CD4-positive, alpha-beta memory T cell (primary cell): ENCODE data around the gene FAM118B. TPM values are rescaled to one million over a fixed set of nuclear protein-coding genes. Genes with fewer than 3 reads are reported as not detected.

ENCODE experiments used
- CTCF ChIA-PET: fragments of 350-600 bp; sonication (Branson Sonifier 250); formaldehyde crosslinking; loops from one replicate; lab custom pipeline; 2021; ENCODE audit warnings: inconsistent platforms; ENCODE audit not compliant: partially characterized antibody; lab: Charles Lee
- POLR2A ChIA-PET: fragments of 350-600 bp; sonication (Branson Sonifier 250); formaldehyde crosslinking; loops from one replicate; lab custom pipeline; 2021; ENCODE audit not compliant: partially characterized antibody; lab: Charles Lee
- DNase-seq, 5 donors: peaks; one replicate each; pipeline versions ENCODE4 v3.0.0 to v3.0.0-alpha.2; 2020 to 2022; ENCODE audit warnings: mixed read lengths in 1 of 5
- H3K27ac ChIP-seq: one replicate; pipeline ENCODE4 v1.7.0; 2013; ENCODE audit warnings: low read depth, low read length
- H3K27me3 ChIP-seq: 2 replicates; pipeline ENCODE4 v1.7.0; 2013; ENCODE audit warnings: mild to moderate bottlenecking, low read length, moderate library complexity; ENCODE audit not compliant: insufficient read depth
- H3K36me3 ChIP-seq: 2 replicates; pipeline ENCODE4 v1.7.0; 2013; ENCODE audit warnings: mild to moderate bottlenecking, low read length, moderate library complexity; ENCODE audit not compliant: insufficient read depth
- H3K4me1 ChIP-seq: 2 replicates; pipeline ENCODE4 v1.7.0; 2013; ENCODE audit warnings: mild to moderate bottlenecking, low read length, moderate library complexity; ENCODE audit not compliant: insufficient read depth
- H3K4me3 ChIP-seq, 2 donors: one replicate each; pipeline ENCODE4 v1.7.0; 2013; ENCODE audit warnings: low read length in 2 of 2, mild to moderate bottlenecking in 1 of 2
- H3K9me3 ChIP-seq, 2 donors: one replicate each; pipeline ENCODE4 v1.7.0; 2013; ENCODE audit warnings: low read length in 2 of 2, control low read depth in 1 of 2; ENCODE audit not compliant: control insufficient read depth in 1 of 2
- H3K27ac Mint-ChIP-seq, 7 donors: one replicate each; pipeline ENCODE4 v1.8.0; 2020 to 2021; ENCODE audit warnings: mixed read lengths in 7 of 7, mild to moderate bottlenecking in 6 of 7, inconsistent platforms in 3 of 7, moderate library complexity in 3 of 7
- H3K27me3 Mint-ChIP-seq, 2 donors: one replicate each; pipeline ENCODE4 v1.8.0; 2020 to 2021; ENCODE audit warnings: mixed read lengths in 2 of 2
- H3K36me3 Mint-ChIP-seq, 2 donors: one replicate each; pipeline ENCODE4 v1.8.0; 2020 to 2021; ENCODE audit warnings: mixed read lengths in 2 of 2, inconsistent platforms in 1 of 2, mild to moderate bottlenecking in 1 of 2
- H3K4me1 Mint-ChIP-seq, 4 donors: one replicate each; pipeline ENCODE4 v1.8.0; 2020 to 2021; ENCODE audit warnings: mixed read lengths in 4 of 4, mild to moderate bottlenecking in 1 of 4
- H3K4me3 Mint-ChIP-seq, 8 donors: one replicate each; pipeline ENCODE4 v1.8.0; 2020 to 2021; ENCODE audit warnings: mixed read lengths in 8 of 8, mild to moderate bottlenecking in 7 of 8, moderate library complexity in 6 of 8, inconsistent platforms in 3 of 8
- H3K9me3 Mint-ChIP-seq, 8 donors: one replicate each; pipeline ENCODE4 v1.8.0; 2020 to 2021; ENCODE audit warnings: mixed read lengths in 8 of 8, mild to moderate bottlenecking in 5 of 8, inconsistent platforms in 3 of 8, moderate library complexity in 1 of 8
- intact Hi-C: fragments of 100-400 bp; cut with micrococcal nuclease; formaldehyde crosslinking; loops from one replicate; pipeline ENCODE4 v1.15.1; 2023
- polyA plus RNA-seq, 2 donors: library from polyadenylated mRNA; unstranded; fragments of 300-500 nt; fragmentation: Illumina TruSeq; gene quantifications; one replicate each; pipeline ENCODE4 v1.2.3, GENCODE V29; 2021
- total RNA-seq, 2 experiments: library from RNA; stranded (reverse); gene quantifications; one replicate each; pipeline ENCODE4 v1.2.3, GENCODE V29; 2021

The FAM118B gene
- total and polyA plus RNA-seq, 4 experiments from 2014 or later = 8.4 to 13.7 (median 12.9) TPM

- no peak overlapping the region for H3K4me3 ChIP-seq
- no peak for DNase-seq
- H3K27me3 ChIP-seq = no peaks in the 10 kb centered on the region
- Mint-ChIP-seq H3K4me3 (no peak overlapping the region), H3K9me3 (no peaks in the 10 kb centered on the region), H3K4me1 (peaks cover 0 to 2% (median 0%) of the 10 kb centered on the region in 4 donors), H3K27ac (peak overlapping the region in 4 of 7 donors; percentile 8 to 75 (median 27)), H3K27me3 (no peaks in the 10 kb centered on the region), H3K36me3 (peaks cover 7 to 36% of the 10 kb centered on the region in 2 donors)
- H3K27ac ChIP-seq = no peak overlapping the region
- no peaks in the 10 kb centered on the region for H3K9me3 ChIP-seq
- ChIA-PET POLR2A (interaction anchor here (0.6 kb wide), 2 partner anchors 35 to 69 kb away, joined by 3 read pairs; no protein-coding TSS in a partner anchor), CTCF (interaction anchor here (0.5 kb wide), 1 partner anchor 353 kb away, joined by 3 read pairs; no protein-coding TSS in a partner anchor)
- no peaks in the 10 kb centered on the region for H3K4me1 ChIP-seq
- H3K36me3 ChIP-seq = peaks cover 3% of the 10 kb centered on the region
- intact Hi-C loops = no loop called here
These were observed 45.6 kb downstream of the FAM118B start for GRCh38 chr11:126257144-126257543.

- POLR2A ChIA-PET = interaction anchor here (0.6 to 1.5 kb wide), 2 partner anchors 24 to 35 kb away, joined by 3 read pairs; no protein-coding TSS in a partner anchor
- H3K27ac Mint-ChIP-seq = peak overlapping the region in 1 of 7 donors; percentile 43
These were observed 46.2 kb downstream of the FAM118B start for GRCh38 chr11:126257764-126258163.

GRCh38 chr11:126262216-126262615, 50.6 kb downstream of the FAM118B start:
- CTCF ChIA-PET = interaction anchor here (0.6 kb wide), 1 partner anchor 48 kb away, joined by 3 read pairs; no protein-coding TSS in a partner anchor
- Histone ChIP-seq H3K36me3 (peaks cover 52% of the 10 kb centered on the region), H3K9me3 (no peaks in the 10 kb centered on the region), H3K27me3 (no peaks in the 10 kb centered on the region), H3K4me3 (no peak overlapping the region), H3K4me1 (peaks cover 7% of the 10 kb centered on the region), H3K27ac (no peak overlapping the region)
- DNase-seq = no peak
- Mint-ChIP-seq H3K36me3 (peaks cover 51 to 72% of the 10 kb centered on the region in 2 donors), H3K4me1 (peaks cover 4 to 7% (median 6%) of the 10 kb centered on the region in 4 donors), H3K4me3 (no peak overlapping the region), H3K9me3 (no peaks in the 10 kb centered on the region), H3K27me3 (no peaks in the 10 kb centered on the region), H3K27ac (peak overlapping the region in 2 of 7 donors; percentile 44 to 83)
- intact Hi-C loops = loop anchor here (10.0 kb wide), 2 partner anchors 667 to 697 kb away; partner anchors contain the start of genes EI24 and STT3A
- POLR2A ChIA-PET = interaction anchor here (0.8 to 2.4 kb wide), 3 partner anchors 8 to 51 kb away, joined by 3 to 7 read pairs (median 4); partner anchors contain the start of genes FAM118B, RPUSD4 and TIRAP

More at GRCh38 chr11:126257764-126258163, 46.2 kb downstream of the FAM118B start:
- H3K9me3 Mint-ChIP-seq = no peaks in the 10 kb centered on the region
- Histone ChIP-seq H3K4me1 (no peaks in the 10 kb centered on the region), H3K36me3 (peaks cover 8% of the 10 kb centered on the region), H3K27me3 (no peaks in the 10 kb centered on the region), H3K4me3 (no peak overlapping the region), H3K9me3 (no peaks in the 10 kb centered on the region), H3K27ac (no peak overlapping the region)
- intact Hi-C loops = no loop called here
- CTCF ChIA-PET = no interaction called here
- H3K4me1 Mint-ChIP-seq = peaks cover 0 to 2% (median 0%) of the 10 kb centered on the region in 4 donors
- no peak for DNase-seq
- no peaks in the 10 kb centered on the region for H3K27me3 Mint-ChIP-seq
- H3K36me3 Mint-ChIP-seq = peaks cover 10 to 41% of the 10 kb centered on the region in 2 donors
- H3K4me3 Mint-ChIP-seq = no peak overlapping the region

- Mint-ChIP-seq H3K4me1 (peaks cover 12 to 19% (median 14%) of the 10 kb centered on the region in 4 donors), H3K36me3 (peaks cover 56 to 82% of the 10 kb centered on the region in 2 donors), H3K9me3 (no peaks in the 10 kb centered on the region), H3K4me3 (peak overlapping the region in 1 of 8 donors; percentile 35), H3K27ac (peak overlapping the region in 1 of 7 donors; percentile 73), H3K27me3 (no peaks in the 10 kb centered on the region)
- POLR2A ChIA-PET = interaction anchor here (0.9 to 2.4 kb wide), 3 partner anchors 10 to 52 kb away, joined by 3 to 7 read pairs (median 4); partner anchors contain the start of genes DCPS, FAM118B and RPUSD4
- H3K36me3 ChIP-seq = peaks cover 55% of the 10 kb centered on the region
- H3K9me3 ChIP-seq = no peaks in the 10 kb centered on the region
- H3K4me1 ChIP-seq = peaks cover 17% of the 10 kb centered on the region
- CTCF ChIA-PET = no interaction called here
- no peak for DNase-seq
- no peak overlapping the region for H3K27ac ChIP-seq
- H3K4me3 ChIP-seq = no peak overlapping the region
- H3K27me3 ChIP-seq = no peaks in the 10 kb centered on the region
- intact Hi-C loops = loop anchor here (10.0 kb wide), 2 partner anchors 669 to 699 kb away; partner anchors contain the start of genes EI24 and STT3A
These were observed 51.9 kb downstream of the FAM118B start for GRCh38 chr11:126263489-126263888.

- peak overlapping the region in 6 of 7 donors; percentile 8 to 94 (median 57) for H3K27ac Mint-ChIP-seq
- no peak overlapping the region for H3K4me3 ChIP-seq
These were observed 54.2 kb downstream of the FAM118B start for GRCh38 chr11:126265811-126266210.

GRCh38 chr11:126267650-126268049, 56.1 kb downstream of the FAM118B start:
- H3K9me3 ChIP-seq = no peaks in the 10 kb centered on the region
- POLR2A ChIA-PET = interaction anchor here (1.3 to 6.1 kb wide), 8 partner anchors 15 to 675 kb away, joined by 3 to 101 read pairs (median 5); partner anchors contain the start of genes CDON, DCPS, FAM118B and RPUSD4
- DNase-seq = no peak
- Mint-ChIP-seq H3K9me3 (no peaks in the 10 kb centered on the region), H3K4me1 (peaks cover 19 to 43% (median 24%) of the 10 kb centered on the region in 4 donors), H3K27me3 (no peaks in the 10 kb centered on the region), H3K36me3 (peaks cover 52 to 66% of the 10 kb centered on the region in 2 donors), H3K27ac (peak overlapping the region; percentile 94 to 99 (median 99)), H3K4me3 (peak overlapping the region; percentile 95 to 99 (median 96))
- H3K4me1 ChIP-seq = peaks cover 26% of the 10 kb centered on the region
- peak overlapping the region; percentile 83 for H3K27ac ChIP-seq
- peak overlapping the region; percentile 84 to 96 for H3K4me3 ChIP-seq
- peaks cover 47% of the 10 kb centered on the region for H3K36me3 ChIP-seq
- intact Hi-C loops = loop anchor here (10.0 kb wide), 2 partner anchors 673 to 703 kb away; partner anchors contain the start of genes EI24 and STT3A
- CTCF ChIA-PET = interaction anchor here (1.1 kb wide), 1 partner anchor 16 kb away, joined by 3 read pairs; no protein-coding TSS in a partner anchor
- no peaks in the 10 kb centered on the region for H3K27me3 ChIP-seq

More at GRCh38 chr11:126265811-126266210, 54.2 kb downstream of the FAM118B start:
- intact Hi-C loops = loop anchor here (10.0 kb wide), 2 partner anchors 671 to 701 kb away; partner anchors contain the start of genes EI24 and STT3A
- no peak overlapping the region for H3K27ac ChIP-seq
- H3K4me1 Mint-ChIP-seq = peaks cover 18 to 41% (median 23%) of the 10 kb centered on the region in 4 donors
- peaks cover 56 to 80% of the 10 kb centered on the region in 2 donors for H3K36me3 Mint-ChIP-seq
- ChIA-PET POLR2A (interaction anchor here (1.4 kb wide), 1 partner anchor 17 kb away, joined by 8 read pairs; the partner anchor contains the start of gene TIRAP), CTCF (interaction anchor here (1.3 kb wide), 1 partner anchor 45 kb away, joined by 3 read pairs; no protein-coding TSS in a partner anchor)
- H3K36me3 ChIP-seq = peaks cover 55% of the 10 kb centered on the region
- H3K9me3 ChIP-seq = no peaks in the 10 kb centered on the region
- peak overlapping the region in 2 of 8 donors; percentile 46 to 51 for H3K4me3 Mint-ChIP-seq
- H3K27me3 Mint-ChIP-seq = no peaks in the 10 kb centered on the region
- H3K4me1 ChIP-seq = peaks cover 26% of the 10 kb centered on the region
- H3K27me3 ChIP-seq = no peaks in the 10 kb centered on the region
- no peaks in the 10 kb centered on the region for H3K9me3 Mint-ChIP-seq
- DNase-seq = no peak
